ENCODE data around the gene COA1. TPM values are rescaled to one million over a fixed set of nuclear protein-coding genes. Genes with fewer than 3 reads are reported as not detected.

Gene COA1
- total and polyA plus RNA-seq, 2 donors (not counting 1 experiment from before 2014, with no cell fraction given): 28.7 to 72.7 TPM

DNA sequence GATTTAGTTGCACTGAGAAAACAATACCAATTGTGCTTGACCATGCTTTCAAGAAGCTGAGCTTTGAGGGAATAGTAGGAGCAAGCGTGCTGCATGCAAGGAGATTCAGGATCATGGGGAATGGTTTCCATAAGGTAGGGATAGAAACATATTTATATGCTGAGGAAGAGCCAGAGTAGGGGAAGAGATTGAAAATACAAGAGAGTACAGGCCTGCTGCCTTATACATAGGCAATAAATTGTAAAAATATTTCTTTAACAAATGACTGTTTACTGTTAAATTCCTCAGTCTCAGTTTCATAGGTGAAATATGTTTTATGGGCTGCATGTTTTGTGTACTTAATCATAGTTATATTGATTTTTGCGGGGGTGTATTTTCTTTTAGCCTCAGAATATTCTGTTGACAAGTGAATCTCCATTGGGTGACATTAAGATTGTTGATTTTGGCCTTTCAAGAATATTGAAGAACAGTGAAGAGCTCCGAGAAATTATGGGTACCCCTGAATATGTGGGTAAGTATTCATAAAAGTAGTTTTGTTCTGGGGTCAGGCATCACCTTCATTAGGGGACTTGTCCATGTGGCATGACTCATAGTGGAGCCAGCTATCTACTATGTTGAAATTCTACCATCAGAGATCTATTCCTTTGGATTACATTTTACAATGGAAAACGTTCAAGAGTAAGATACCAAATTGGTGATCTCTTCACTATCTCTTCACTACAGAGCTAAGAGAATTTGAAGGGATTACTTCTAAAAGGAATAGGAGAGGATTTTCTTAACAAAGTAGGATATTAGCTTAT is 109.9 kb downstream of the COA1 start:
- peaks cover 91% of the 10 kb centered on the region for H3K79me2 ChIP-seq (ENCODE audit: control insufficient read depth, insufficient read depth, low read length)
- no peak overlapping the region for H3K9ac ChIP-seq (ENCODE audit: low read length)
- H2AFZ ChIP-seq (ENCODE audit: insufficient read depth, low read depth, low read length, poor library complexity, severe bottlenecking): no peak overlapping the region
- H3K4me2 ChIP-seq (replicated peaks; ENCODE audit: low read depth, low read length, poor library complexity, severe bottlenecking): no peak overlapping the region
- H4K20me1 ChIP-seq (ENCODE audit: control insufficient read depth, insufficient read depth, low read length, poor library complexity, severe bottlenecking): peaks cover 39% of the 10 kb centered on the region
- ChIA-PET POLR2A (interaction anchor here (1.1 kb wide), 2 partner anchors 26 to 139 kb away, joined by 3 to 4 read pairs; partner anchors contain the start of gene BLVRA), CTCF (interaction anchor here (0.7 to 5.4 kb wide), 5 partner anchors 26 to 81 kb away, joined by 3 to 39 read pairs (median 7); partner anchors contain the start of gene STK17A)
- H3K27ac ChIP-seq (ENCODE audit: low read length in 2 of 2): peak overlapping the region in 1 of 2 donors; percentile 56
- DNase-seq (no peak), ATAC-seq (ENCODE audit: low read depth) (no peak)
- no peak overlapping the region for H3K27ac Mint-ChIP-seq
- no peaks in the 10 kb centered on the region for H3K27me3 ChIP-seq (replicated peaks in 1 of 4; ENCODE audit: control extremely low read depth in 1 of 4, control insufficient read depth in 3 of 4, insufficient read depth in 4 of 4, low read length in 3 of 4)
- H3K4me3 Mint-ChIP-seq: no peak overlapping the region
- H3K9me3 Mint-ChIP-seq (ENCODE audit: insufficient read depth): no peaks in the 10 kb centered on the region
- peaks cover 42% of the 10 kb centered on the region for H3K4me1 Mint-ChIP-seq
- no peak overlapping the region for H3K4me3 ChIP-seq (ENCODE audit: control extremely low read depth in 1 of 5, extremely low read depth in 1 of 5, insufficient read depth in 1 of 5, low read depth in 2 of 5, low read length in 4 of 5)
- intact Hi-C loops (cut with micrococcal nuclease): loop anchor here (2.0 kb wide), 1 partner anchor 15 kb away; no protein-coding TSS in a partner anchor
- no peaks in the 10 kb centered on the region for H3K9me3 ChIP-seq (ENCODE audit: control extremely low read depth in 1 of 3, control insufficient read depth in 2 of 3, insufficient read depth in 1 of 3, low read length in 2 of 3)
- WGBS (ENCODE audit: insufficient coverage): 100% methylated on average over 1 of the region's 4 CpGs
- H3K27me3 Mint-ChIP-seq: no peaks in the 10 kb centered on the region
- no peak for TF ChIP-seq EZH2 (IDR thresholded peaks at IDR 0.05; ENCODE audit: borderline replicate concordance, insufficient read depth, low read depth, low read length, poor library complexity, severe bottlenecking)
- TF ChIP-seq, protein P1, sequence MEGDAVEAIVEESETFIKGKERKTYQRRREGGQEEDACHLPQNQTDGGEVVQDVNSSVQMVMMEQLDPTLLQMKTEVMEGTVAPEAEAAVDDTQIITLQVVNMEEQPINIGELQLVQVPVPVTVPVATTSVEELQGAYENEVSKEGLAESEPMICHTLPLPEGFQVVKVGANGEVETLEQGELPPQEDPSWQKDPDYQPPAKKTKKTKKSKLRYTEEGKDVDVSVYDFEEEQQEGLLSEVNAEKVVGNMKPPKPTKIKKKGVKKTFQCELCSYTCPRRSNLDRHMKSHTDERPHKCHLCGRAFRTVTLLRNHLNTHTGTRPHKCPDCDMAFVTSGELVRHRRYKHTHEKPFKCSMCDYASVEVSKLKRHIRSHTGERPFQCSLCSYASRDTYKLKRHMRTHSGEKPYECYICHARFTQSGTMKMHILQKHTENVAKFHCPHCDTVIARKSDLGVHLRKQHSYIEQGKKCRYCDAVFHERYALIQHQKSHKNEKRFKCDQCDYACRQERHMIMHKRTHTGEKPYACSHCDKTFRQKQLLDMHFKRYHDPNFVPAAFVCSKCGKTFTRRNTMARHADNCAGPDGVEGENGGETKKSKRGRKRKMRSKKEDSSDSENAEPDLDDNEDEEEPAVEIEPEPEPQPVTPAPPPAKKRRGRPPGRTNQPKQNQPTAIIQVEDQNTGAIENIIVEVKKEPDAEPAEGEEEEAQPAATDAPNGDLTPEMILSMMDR (IDR thresholded peaks at IDR 0.05): no peak
- H3K4me1 ChIP-seq (ENCODE audit: control insufficient read depth in 2 of 2, insufficient read depth in 2 of 2, low read length in 2 of 2): peaks cover 65 to 66% of the 10 kb centered on the region in 2 donors
- H3K36me3 ChIP-seq (replicated peaks in 1 of 2; ENCODE audit: control extremely low read depth in 1 of 2, control insufficient read depth in 1 of 2, extremely low read depth in 1 of 2, insufficient read depth in 2 of 2, low read length in 1 of 2): peaks cover 2 to 85% of the 10 kb centered on the region in 2 experiments

DNA sequence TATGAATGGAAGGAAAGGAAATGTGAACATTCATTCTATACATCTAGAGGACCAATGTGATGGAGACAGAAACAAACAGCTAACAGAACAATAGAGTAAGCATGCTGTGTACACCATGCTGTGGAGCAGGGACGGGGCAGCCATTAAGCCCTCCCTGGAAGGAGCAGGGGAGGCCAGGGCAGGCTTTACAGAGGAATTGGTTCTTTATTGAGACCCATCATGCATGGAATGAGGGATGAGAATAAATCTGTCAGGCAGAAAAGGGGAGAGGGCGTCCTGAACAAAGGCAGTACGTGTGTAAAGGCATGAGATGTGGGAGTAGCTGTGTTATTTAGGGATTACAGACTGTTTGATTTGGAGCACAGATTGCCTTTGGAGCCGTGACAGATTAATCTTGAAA is 111.2 kb downstream of the COA1 start:
- Mint-ChIP-seq H3K4me3 (no peak overlapping the region), H3K4me1 (peaks cover 39% of the 10 kb centered on the region), H3K27ac (no peak overlapping the region), H3K27me3 (no peaks in the 10 kb centered on the region), H3K9me3 (ENCODE audit: insufficient read depth) (no peaks in the 10 kb centered on the region)
- CTCF ChIA-PET: interaction anchor here (1.3 to 3.8 kb wide), 3 partner anchors 8 to 220 kb away, joined by 3 to 24 read pairs (median 3); no protein-coding TSS in a partner anchor
- ATAC-seq (ENCODE audit: low read depth): no peak
- H3K27ac ChIP-seq (ENCODE audit: low read length in 2 of 2): peak overlapping the region in 1 of 2 donors; percentile 56
- POLR2A ChIA-PET: interaction anchor here (0.6 to 0.8 kb wide), 2 partner anchors 24 to 36 kb away, joined by 3 to 7 read pairs; partner anchors contain the start of gene STK17A
- intact Hi-C loops (cut with micrococcal nuclease): no loop called here
- no peak overlapping the region for H3K4me2 ChIP-seq (replicated peaks; ENCODE audit: low read depth, low read length, poor library complexity, severe bottlenecking)
- H4K20me1 ChIP-seq (ENCODE audit: control insufficient read depth, insufficient read depth, low read length, poor library complexity, severe bottlenecking): peaks cover 40% of the 10 kb centered on the region
- no peak for DNase-seq
- H3K4me3 ChIP-seq (ENCODE audit: control extremely low read depth in 1 of 5, extremely low read depth in 1 of 5, insufficient read depth in 1 of 5, low read depth in 2 of 5, low read length in 4 of 5): no peak overlapping the region
- no peak overlapping the region for H2AFZ ChIP-seq (ENCODE audit: insufficient read depth, low read depth, low read length, poor library complexity, severe bottlenecking)
- no peak for TF ChIP-seq EZH2 (IDR thresholded peaks at IDR 0.05; ENCODE audit: borderline replicate concordance, insufficient read depth, low read depth, low read length, poor library complexity, severe bottlenecking)
- TF ChIP-seq, protein P1 (IDR thresholded peaks at IDR 0.05): no peak
- H3K9ac ChIP-seq (ENCODE audit: low read length): no peak overlapping the region
- H3K79me2 ChIP-seq (ENCODE audit: control insufficient read depth, insufficient read depth, low read length): peaks cover 97% of the 10 kb centered on the region
- no peaks in the 10 kb centered on the region for H3K9me3 ChIP-seq (ENCODE audit: control extremely low read depth in 1 of 3, control insufficient read depth in 2 of 3, insufficient read depth in 1 of 3, low read length in 2 of 3)
- H3K4me1 ChIP-seq (ENCODE audit: control insufficient read depth in 2 of 2, insufficient read depth in 2 of 2, low read length in 2 of 2): peaks cover 68% of the 10 kb centered on the region in 2 donors
- H3K36me3 ChIP-seq (replicated peaks in 1 of 2; ENCODE audit: control extremely low read depth in 1 of 2, control insufficient read depth in 1 of 2, extremely low read depth in 1 of 2, insufficient read depth in 2 of 2, low read length in 1 of 2): peaks cover 4 to 77% of the 10 kb centered on the region in 2 experiments
- WGBS (ENCODE audit: insufficient coverage): 92% methylated on average over 3 of the region's 4 CpGs
- H3K27me3 ChIP-seq (replicated peaks in 1 of 4; ENCODE audit: control extremely low read depth in 1 of 4, control insufficient read depth in 3 of 4, insufficient read depth in 4 of 4, low read length in 3 of 4): no peaks in the 10 kb centered on the region
